ENCODE measurements around the gene PPP6R2. TPM values are rescaled to one million over a fixed set of nuclear protein-coding genes. Genes with fewer than 3 reads are reported as not detected.

The PPP6R2 gene
- total and polyA plus RNA-seq, 9 of the 15 experiments (the other 6 are each of a cell fraction or from before 2014, with no cell fraction given): 0.32 to 39.8 (median 21.4) TPM

DNA sequence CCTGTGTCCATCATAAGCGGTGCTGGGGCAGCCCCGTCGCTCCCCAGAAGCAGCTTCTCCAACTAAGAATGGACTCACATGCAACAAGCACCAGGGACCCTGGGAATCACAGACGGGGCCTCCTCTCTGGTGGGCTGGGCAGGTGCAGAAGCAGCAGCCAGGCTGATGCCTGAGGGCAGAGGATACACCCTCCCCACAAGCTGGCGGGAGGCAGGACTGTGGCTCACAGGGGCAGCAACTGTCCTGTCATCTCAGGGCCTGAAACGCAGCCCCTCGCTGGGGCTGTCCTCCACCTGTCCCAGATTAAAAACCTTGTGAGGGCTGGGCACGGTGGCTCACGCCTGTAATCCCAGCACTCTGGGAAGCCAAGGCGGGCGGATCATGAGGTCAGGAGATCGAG lies 134.8 kb downstream of the PPP6R2 start (continued):
- TF ChIP-seq, protein P1, sequence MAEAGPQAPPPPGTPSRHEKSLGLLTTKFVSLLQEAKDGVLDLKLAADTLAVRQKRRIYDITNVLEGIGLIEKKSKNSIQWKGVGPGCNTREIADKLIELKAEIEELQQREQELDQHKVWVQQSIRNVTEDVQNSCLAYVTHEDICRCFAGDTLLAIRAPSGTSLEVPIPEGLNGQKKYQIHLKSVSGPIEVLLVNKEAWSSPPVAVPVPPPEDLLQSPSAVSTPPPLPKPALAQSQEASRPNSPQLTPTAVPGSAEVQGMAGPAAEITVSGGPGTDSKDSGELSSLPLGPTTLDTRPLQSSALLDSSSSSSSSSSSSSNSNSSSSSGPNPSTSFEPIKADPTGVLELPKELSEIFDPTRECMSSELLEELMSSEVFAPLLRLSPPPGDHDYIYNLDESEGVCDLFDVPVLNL (CRISPR knock-in tag; IDR thresholded peaks at IDR 0.05; ENCODE audit: low read depth): no peak
- no peak for TF ChIP-seq TGIF2 (CRISPR knock-in tag; IDR thresholded peaks at IDR 0.05)
- no peak for TF ChIP-seq THRAP3 (IDR thresholded peaks at IDR 0.05; ENCODE audit: borderline replicate concordance)
- no peak for TF ChIP-seq RBFOX2 (IDR thresholded peaks at IDR 0.05; ENCODE audit: low read depth, low read length)
- TF ChIP-seq GTF2A2 (tag; IDR thresholded peaks at IDR 0.05): no peak
- TF ChIP-seq ZNF282 (CRISPR knock-in tag; IDR thresholded peaks at IDR 0.05): no peak
- TF ChIP-seq PTTG1 (tag; IDR thresholded peaks at IDR 0.05; ENCODE audit: low read depth): no peak
- TF ChIP-seq NONO (IDR thresholded peaks at IDR 0.05; ENCODE audit: low read depth in 2 of 2, low read length in 1 of 2): no peak

DNA sequence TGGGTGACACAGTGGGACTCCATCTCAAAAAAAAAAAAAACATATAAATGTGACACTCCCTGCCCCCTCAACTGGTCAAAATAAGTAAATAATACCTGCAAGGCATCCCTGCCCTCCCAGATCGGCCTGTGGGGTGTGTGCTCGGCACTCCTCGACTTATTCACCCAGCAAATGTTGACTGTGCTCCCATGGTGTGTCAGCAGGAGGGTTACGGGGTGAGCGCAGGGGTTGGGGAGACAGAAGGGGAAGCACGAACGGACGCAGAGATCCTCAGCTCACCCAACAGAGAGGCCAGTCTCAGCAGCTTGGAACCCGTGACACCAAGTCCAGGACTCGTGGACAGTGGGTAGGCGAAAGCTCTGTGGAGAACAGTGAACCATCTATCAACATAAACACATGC lies 136.6 kb downstream of the PPP6R2 start:
- Histone ChIP-seq H3K79me2 (ENCODE audit: control insufficient read depth, insufficient read depth, low read length) (no peaks in the 10 kb centered on the region; the same call in 2 of the 3 replicates), H3K27ac (ENCODE audit: extremely low read depth, low read depth, low read length) (no peak overlapping the region), H2AFZ (ENCODE audit: low read depth, low read length) (no peak overlapping the region), H3K9ac (ENCODE audit: insufficient read depth in 1 of 2, low read depth in 2 of 2, low read length in 2 of 2) (no peak overlapping the region), H3K4me2 (ENCODE audit: insufficient read depth, low read length) (no peak overlapping the region), H3K4me1 (replicated peaks in 1 of 2; ENCODE audit: control insufficient read depth in 2 of 2, insufficient read depth in 2 of 2, low read length in 2 of 2) (peaks cover 4 to 59% of the 10 kb centered on the region in 2 experiments; a peak in 4 of 5 replicates), H3K27me3 (ENCODE audit: control insufficient read depth in 2 of 2, insufficient read depth in 2 of 2, low read length in 2 of 2) (no peaks in the 10 kb centered on the region), H3K36me3 (ENCODE audit: control insufficient read depth, insufficient read depth, low read length) (no peaks in the 10 kb centered on the region), H3K9me3 (replicated peaks; ENCODE audit: control insufficient read depth, insufficient read depth, low read depth, low read length) (no peaks in the 10 kb centered on the region), H3K4me3 (no peak overlapping the region), H3K9me1 (ENCODE audit: control insufficient read depth, insufficient read depth, low read length) (no peaks in the 10 kb centered on the region), H4K20me1 (replicated peaks; ENCODE audit: control insufficient read depth, insufficient read depth, low read length) (no peaks in the 10 kb centered on the region)
- 22% methylated on average over 8 of the region's 11 CpGs for WGBS (ENCODE audit: insufficient coverage, low coverage, missing lambda C conversion rate)
- DNase-seq (ENCODE audit: extremely low read depth in 1 of 4, low spot score in 3 of 4) (no peak), FAIRE-seq (no peak), ATAC-seq (no peak)
- POLR2A ChIA-PET: interaction anchor here (1.3 kb wide), 1 partner anchor 11 kb away, joined by 4 read pairs; no protein-coding TSS in a partner anchor
- TF ChIP-seq EP300 (IDR thresholded peaks at IDR 0.05; ENCODE audit: low read length) (no peak), ETV1 (tag; conservative IDR thresholded peaks at IDR 0.05; ENCODE audit: low read depth) (no peak), CHD2 (IDR thresholded peaks at IDR 0.05; ENCODE audit: low read depth, low read length) (no peak), CCNT2 (IDR thresholded peaks at IDR 0.05; ENCODE audit: borderline replicate concordance, extremely low read depth, insufficient read length, low read depth, low read length) (no peak), ZNF583 (CRISPR knock-in tag; IDR thresholded peaks at IDR 0.05) (no peak), SAFB (IDR thresholded peaks at IDR 0.05; ENCODE audit: borderline replicate concordance, low read depth, low read length) (no peak), ETS2 (tag; IDR thresholded peaks at IDR 0.05; ENCODE audit: borderline replicate concordance, poor library complexity, severe bottlenecking) (no peak), RCOR1 (IDR thresholded peaks at IDR 0.05; ENCODE audit: borderline replicate concordance in 1 of 2, low read depth in 2 of 2, low read length in 2 of 2) (no peak)
- TF ChIP-seq, protein P2, sequence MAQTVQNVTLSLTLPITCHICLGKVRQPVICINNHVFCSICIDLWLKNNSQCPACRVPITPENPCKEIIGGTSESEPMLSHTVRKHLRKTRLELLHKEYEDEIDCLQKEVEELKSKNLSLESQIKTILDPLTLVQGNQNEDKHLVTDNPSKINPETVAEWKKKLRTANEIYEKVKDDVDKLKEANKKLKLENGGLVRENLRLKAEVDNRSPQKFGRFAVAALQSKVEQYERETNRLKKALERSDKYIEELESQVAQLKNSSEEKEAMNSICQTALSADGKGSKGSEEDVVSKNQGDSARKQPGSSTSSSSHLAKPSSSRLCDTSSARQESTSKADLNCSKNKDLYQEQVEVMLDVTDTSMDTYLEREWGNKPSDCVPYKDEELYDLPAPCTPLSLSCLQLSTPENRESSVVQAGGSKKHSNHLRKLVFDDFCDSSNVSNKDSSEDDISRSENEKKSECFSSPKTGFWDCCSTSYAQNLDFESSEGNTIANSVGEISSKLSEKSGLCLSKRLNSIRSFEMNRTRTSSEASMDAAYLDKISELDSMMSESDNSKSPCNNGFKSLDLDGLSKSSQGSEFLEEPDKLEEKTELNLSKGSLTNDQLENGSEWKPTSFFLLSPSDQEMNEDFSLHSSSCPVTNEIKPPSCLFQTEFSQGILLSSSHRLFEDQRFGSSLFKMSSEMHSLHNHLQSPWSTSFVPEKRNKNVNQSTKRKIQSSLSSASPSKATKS (CRISPR knock-in tag; IDR thresholded peaks at IDR 0.05): no peak
- CTCF ChIA-PET (ENCODE audit: low intra/inter-chr PET ratio): no interaction called here
- no TSS peak for BruUV-seq (replicated peaks)
- in situ Hi-C loops (cut with MboI): no loop called here
- intact Hi-C loops (cut with micrococcal nuclease): no loop called here
